Activated CD4-positive, alpha-beta T cell treated with anti-CD3 and anti-CD28 coated beads, Interleukin-2, amount 50 U/mL, for 24 hours (primary cell): Measurements from ENCODE around the gene ASGR2.

Experiments used
- DNase-seq, 2 donors: peaks; one replicate each; pipeline ENCODE4 v3.0.0-alpha.2; 2020; ENCODE audit warnings: low read depth in 1 of 2, low spot score in 1 of 2

ASGR2 gene

DNA sequence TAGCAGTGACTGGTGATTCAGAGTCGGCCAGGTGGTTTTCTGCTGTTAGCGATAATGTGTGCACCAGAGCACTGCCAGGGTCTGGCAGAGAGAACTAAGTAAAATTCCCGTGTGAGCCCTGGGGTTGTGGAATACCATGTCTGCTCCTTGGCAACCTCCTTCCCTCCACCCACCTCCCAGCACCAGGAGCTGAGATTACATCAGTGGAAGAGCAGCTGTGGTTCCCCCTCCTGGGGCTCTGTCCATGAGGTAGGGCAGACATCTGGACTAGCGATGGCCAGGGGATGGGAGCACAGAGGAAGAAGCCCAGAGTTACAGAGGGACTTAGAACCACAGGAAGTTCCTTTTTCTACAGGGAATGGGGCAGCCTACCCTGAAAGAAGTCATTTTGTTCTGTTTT is 50.4 kb downstream of the ASGR2 start:
- no peak for DNase-seq

DNA sequence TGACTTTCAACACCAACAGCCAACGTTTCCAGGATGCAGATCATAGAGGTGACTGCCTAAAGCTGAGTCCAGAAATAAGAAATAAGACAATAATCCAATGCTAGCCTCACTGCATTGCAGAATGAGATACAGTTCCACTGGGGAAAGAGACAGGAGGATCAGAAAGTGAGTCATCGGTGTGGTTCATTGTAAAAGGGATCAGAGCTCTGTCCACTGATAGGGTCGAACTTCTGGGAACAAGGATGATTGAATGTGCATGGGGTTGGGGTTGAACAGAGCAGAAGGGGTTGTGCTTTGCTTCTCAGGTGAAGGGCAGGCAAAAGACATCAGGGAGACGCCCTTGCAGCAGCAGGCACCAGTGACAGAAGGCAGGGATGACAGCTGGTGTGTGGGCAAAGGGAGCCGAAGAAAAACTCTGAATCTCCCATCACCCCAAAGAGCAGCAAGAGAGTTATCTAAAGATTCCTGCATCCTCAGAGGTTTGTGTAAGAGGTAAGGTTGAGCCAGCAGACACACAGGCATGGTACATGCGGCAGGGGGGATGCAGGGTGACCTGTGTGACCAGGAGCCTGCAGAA is 51.0 kb downstream of the ASGR2 start:
- DNase-seq = no peak

DNA sequence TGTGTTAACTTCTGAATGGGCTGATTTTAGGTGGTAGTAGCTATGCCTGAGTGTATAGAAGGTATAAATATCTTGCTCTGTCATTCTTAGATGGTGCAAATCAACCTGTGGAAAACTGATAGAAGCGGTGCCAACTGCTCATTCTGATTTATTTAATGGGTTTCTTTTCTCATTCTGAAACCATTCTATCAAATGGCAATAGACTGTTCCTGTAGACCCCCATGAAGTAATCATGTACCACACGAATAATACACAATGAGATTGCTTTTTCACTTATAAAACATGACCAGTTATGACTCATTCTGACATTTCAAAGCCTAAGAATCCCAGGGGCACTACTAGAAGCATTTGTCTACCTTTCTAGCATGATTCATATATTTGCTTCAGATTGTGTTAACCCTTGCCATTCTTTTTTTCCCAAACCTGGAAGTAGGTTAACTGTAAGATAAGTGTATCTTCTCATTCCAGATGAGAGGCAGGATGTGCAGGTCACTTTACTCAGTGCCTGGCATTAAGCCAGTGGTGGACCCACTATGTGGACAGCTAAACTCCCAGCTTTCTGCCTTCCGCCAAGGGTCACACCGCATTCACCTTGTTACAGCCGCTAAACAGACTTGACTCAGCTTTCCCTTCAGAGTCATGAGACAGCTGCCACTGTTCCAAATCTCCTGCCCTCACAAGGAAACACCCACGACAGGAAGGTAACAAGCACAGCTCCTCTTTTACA is 54.3 kb downstream of the ASGR2 start:
- DNase-seq = peak; percentile 30 to 66

DNA sequence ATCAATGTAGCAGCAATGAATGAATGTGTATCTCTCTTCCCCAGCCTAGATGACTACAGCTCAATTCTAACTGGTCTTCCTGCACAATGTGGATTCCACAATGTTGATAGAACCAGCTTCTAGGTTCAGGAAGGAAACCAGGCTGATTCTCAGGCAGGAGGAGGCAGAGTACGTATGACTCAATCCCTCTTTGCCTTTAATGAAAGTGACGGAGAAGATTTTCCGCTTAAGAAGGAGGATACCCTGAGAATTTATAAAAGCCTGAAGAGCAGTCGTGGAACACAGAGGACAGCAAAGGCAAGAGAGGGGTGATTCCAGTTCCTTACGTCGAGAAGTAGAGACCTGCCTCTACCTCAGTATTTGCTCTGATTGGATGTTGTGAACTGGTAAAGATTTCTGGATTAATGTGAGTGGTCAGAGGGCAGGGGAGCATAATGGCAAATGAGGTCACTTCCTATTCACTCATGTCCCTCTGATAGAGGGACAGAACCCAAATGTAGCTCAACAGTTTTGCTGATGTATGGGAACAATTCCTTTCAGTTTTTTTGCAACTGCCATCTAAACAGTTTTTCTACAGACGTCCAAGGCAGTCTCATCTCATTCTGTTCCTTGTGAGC is 55.7 kb downstream of the ASGR2 start:
- no peak for DNase-seq

DNA sequence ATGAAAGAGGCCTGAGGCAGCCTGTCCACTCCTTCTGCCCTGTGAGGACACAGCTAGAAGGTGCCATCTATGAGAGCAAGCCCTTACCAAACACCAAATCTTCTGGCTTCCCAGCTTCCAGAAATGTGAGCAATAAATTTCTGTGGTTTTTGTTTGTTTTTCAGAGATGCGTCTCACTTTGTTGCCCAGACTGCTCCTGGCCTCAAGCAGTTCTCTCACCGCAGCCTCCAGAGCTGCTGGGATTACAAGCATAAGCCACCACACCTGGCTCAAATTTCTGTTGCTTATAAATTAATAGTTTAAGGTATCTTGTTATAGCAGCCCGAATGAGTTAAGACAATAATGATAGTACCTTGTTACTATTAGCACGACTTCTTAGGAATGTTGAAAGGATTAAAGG is 58.2 kb downstream of the ASGR2 start:
- DNase-seq = no peak
